Neural progenitor cell (in vitro differentiated cells): ENCODE data around the gene PPIL1. TPM values are rescaled to one million over a fixed set of nuclear protein-coding genes. Genes with fewer than 3 reads are reported as not detected.

ENCODE experiments used
- DNase-seq: peaks from one replicate; pipeline ENCODE4 v3.0.0-alpha.2; 2016; ENCODE audit warnings: low spot score
- H2AFZ ChIP-seq: fragments of 200-600 bp; sonication (generic); replicated peaks from 2 replicates; pipeline ENCODE4 v1.6.1; 2016; ENCODE audit warnings: antibody characterized with exemption
- H3F3A ChIP-seq: fragments of 200-600 bp; sonication (generic); 2 replicates; pipeline ENCODE4 v1.6.1; 2016; ENCODE audit warnings: antibody characterized with exemption, low read depth
- H3K27ac ChIP-seq: fragments of 200-600 bp; sonication (generic); 2 replicates; pipeline ENCODE4 v1.5.1; 2016; ENCODE audit warnings: mild to moderate bottlenecking
- H3K27me3 ChIP-seq: fragments of 200-600 bp; sonication (generic); 2 replicates; pipeline ENCODE4 v1.6.1; 2016; ENCODE audit warnings: mild to moderate bottlenecking, moderate library complexity
- H3K36me3 ChIP-seq: fragments of 200-600 bp; sonication (generic); 2 replicates; pipeline ENCODE4 v1.5.1; 2016
- H3K4me1 ChIP-seq: fragments of 200-600 bp; sonication (generic); 2 replicates; pipeline ENCODE4 v1.6.1; 2016; ENCODE audit warnings: mixed run types
- H3K4me2 ChIP-seq: fragments of 200-600 bp; sonication (generic); 2 replicates; pipeline ENCODE4 v1.6.1; 2016
- H3K4me3 ChIP-seq: fragments of 200-600 bp; sonication (generic); 2 replicates; pipeline ENCODE4 v1.5.1; 2016
- H3K79me2 ChIP-seq: fragments of 200-600 bp; sonication (generic); 2 replicates; pipeline ENCODE4 v1.6.1; 2016; ENCODE audit warnings: low read depth
- H3K9ac ChIP-seq: fragments of 200-600 bp; sonication (generic); 2 replicates; pipeline ENCODE4 v1.6.1; 2016
- H3K9me3 ChIP-seq: fragments of 200-600 bp; sonication (generic); 2 replicates; pipeline ENCODE4 v1.5.1; 2016; ENCODE audit warnings: low read depth
- H4K20me1 ChIP-seq: fragments of 200-600 bp; sonication (generic); 2 replicates; pipeline ENCODE4 v1.6.1; 2016; ENCODE audit warnings: low read depth
- H3K27ac Mint-ChIP-seq: 3 replicates; pipeline ENCODE4 v1.8.0; 2021; ENCODE audit warnings: mixed read lengths
- H3K27me3 Mint-ChIP-seq: 2 replicates; pipeline ENCODE4 v1.8.0; 2022; ENCODE audit warnings: low read depth, mild to moderate bottlenecking, inconsistent platforms, moderate library complexity, mixed read lengths; ENCODE audit not compliant: insufficient read depth
- H3K36me3 Mint-ChIP-seq: 3 replicates; pipeline ENCODE4 v1.8.0; 2021; ENCODE audit warnings: mixed read lengths
- H3K4me1 Mint-ChIP-seq: 3 replicates; pipeline ENCODE4 v1.8.0; 2021; ENCODE audit warnings: mixed read lengths
- H3K4me3 Mint-ChIP-seq: 3 replicates; pipeline ENCODE4 v1.8.0; 2021; ENCODE audit warnings: mild to moderate bottlenecking, moderate library complexity, mixed read lengths
- H3K9me3 Mint-ChIP-seq: 3 replicates; pipeline ENCODE4 v1.8.0; 2020; ENCODE audit warnings: mixed read lengths
- EZH2 ChIP-seq: fragments of 200-600 bp; sonication (generic); IDR thresholded peaks from 2 replicates; pipeline ENCODE4 v1.6.1; 2017; ENCODE audit warnings: antibody characterized with exemption, mild to moderate bottlenecking, moderate library complexity
- EZH2phosphoT487 ChIP-seq: fragments of 200-600 bp; sonication (generic); IDR thresholded peaks from 2 replicates; pipeline ENCODE4 v1.6.1; 2017; ENCODE audit warnings: antibody characterized with exemption
- total RNA-seq: library from RNA; depleted of rRNA; stranded (reverse); fragments of >200 nt; gene quantifications from 2 replicates; pipeline ENCODE4 v1.2.3, GENCODE V29; 2015; ENCODE audit warnings: low replicate concordance
- TF ChIP-seq, protein P1 (sequence below): fragments of 200-600 bp; sonication (generic); IDR thresholded peaks from 2 replicates; pipeline ENCODE4 v1.5.1; 2017; ENCODE audit warnings: antibody characterized with exemption, mild to moderate bottlenecking

PPIL1 gene
- total RNA-seq: 81.6 and 93.1 TPM in 2 replicates

DNA sequence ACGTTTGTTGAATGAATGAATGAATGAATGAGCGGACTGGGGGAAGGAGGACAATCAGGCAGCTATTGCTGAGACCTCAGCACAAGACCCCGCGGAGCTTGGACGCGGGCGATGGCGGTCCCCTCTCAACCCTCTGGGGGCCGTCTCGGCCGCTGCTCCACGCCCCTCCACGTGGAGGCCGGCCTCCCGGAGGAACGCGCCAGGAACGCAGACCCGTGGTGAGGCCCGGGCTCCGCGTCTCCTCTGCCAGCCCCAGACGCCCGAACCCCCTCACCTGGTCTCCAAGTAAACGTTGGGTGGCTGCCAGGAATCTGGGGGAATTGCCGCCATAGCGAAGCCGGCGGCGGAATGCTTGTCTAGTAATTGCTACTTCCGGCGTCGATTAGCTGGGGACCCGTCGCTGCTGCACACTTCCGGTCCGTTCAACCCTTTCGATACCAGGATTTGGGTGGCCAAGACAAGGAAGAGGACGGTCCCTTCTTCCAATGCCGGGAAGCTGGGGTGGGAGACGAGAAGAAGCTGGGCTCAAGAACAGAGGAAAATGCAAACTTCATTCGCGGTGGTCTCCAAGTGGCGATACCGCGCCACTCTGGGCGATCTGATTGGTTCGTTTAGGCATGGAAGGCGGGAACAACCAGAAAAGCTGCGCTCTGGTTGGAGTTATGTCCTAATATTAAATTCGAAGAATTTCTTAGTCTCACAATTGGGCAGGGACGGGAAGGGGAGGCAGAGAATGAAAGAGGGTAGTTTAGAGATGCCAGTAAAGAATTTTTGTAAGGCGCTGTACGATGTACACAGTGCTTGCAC lies at the start of gene PPIL1:
Gene PPIL1 (minus strand): TSS at position 361 of the 807 bp plus-strand sequence. CDS start 31 bp downstream, at position 330.
- Histone ChIP-seq H3K36me3 (peaks cover 6% of the 10 kb centered on the region), H2AFZ (peak within 1 kb of the TSS; percentile 98), H3K79me2 (peaks cover 49% of the 10 kb centered on the region), H3K4me1 (peaks cover 8% of the 10 kb centered on the region), H3K9ac (peak within 1 kb of the TSS; percentile 92), H3K9me3 (no peaks in the 10 kb centered on the region), H4K20me1 (no peaks in the 10 kb centered on the region), H3K4me3 (peak within 1 kb of the TSS; percentile 84), H3K27me3 (peaks cover 13% of the 10 kb centered on the region), H3K27ac (peak within 1 kb of the TSS; percentile 95), H3K4me2 (peak within 1 kb of the TSS; percentile 92), H3F3A (peaks cover 19% of the 10 kb centered on the region)
- peaks cover 4% of the 10 kb centered on the region for H3K36me3 Mint-ChIP-seq
- peak within 1 kb of the TSS; percentile 98 for H3K4me3 Mint-ChIP-seq
- no peaks in the 10 kb centered on the region for H3K9me3 Mint-ChIP-seq
- H3K4me1 Mint-ChIP-seq: peaks cover 27% of the 10 kb centered on the region
- no peak for TF ChIP-seq EZH2phosphoT487
- TF ChIP-seq, protein P1, sequence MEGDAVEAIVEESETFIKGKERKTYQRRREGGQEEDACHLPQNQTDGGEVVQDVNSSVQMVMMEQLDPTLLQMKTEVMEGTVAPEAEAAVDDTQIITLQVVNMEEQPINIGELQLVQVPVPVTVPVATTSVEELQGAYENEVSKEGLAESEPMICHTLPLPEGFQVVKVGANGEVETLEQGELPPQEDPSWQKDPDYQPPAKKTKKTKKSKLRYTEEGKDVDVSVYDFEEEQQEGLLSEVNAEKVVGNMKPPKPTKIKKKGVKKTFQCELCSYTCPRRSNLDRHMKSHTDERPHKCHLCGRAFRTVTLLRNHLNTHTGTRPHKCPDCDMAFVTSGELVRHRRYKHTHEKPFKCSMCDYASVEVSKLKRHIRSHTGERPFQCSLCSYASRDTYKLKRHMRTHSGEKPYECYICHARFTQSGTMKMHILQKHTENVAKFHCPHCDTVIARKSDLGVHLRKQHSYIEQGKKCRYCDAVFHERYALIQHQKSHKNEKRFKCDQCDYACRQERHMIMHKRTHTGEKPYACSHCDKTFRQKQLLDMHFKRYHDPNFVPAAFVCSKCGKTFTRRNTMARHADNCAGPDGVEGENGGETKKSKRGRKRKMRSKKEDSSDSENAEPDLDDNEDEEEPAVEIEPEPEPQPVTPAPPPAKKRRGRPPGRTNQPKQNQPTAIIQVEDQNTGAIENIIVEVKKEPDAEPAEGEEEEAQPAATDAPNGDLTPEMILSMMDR: peak; percentile 8
- peak; percentile 91 for DNase-seq
- H3K27ac Mint-ChIP-seq: peak within 1 kb of the TSS; percentile 100
- no peaks in the 10 kb centered on the region for H3K27me3 Mint-ChIP-seq

DNA sequence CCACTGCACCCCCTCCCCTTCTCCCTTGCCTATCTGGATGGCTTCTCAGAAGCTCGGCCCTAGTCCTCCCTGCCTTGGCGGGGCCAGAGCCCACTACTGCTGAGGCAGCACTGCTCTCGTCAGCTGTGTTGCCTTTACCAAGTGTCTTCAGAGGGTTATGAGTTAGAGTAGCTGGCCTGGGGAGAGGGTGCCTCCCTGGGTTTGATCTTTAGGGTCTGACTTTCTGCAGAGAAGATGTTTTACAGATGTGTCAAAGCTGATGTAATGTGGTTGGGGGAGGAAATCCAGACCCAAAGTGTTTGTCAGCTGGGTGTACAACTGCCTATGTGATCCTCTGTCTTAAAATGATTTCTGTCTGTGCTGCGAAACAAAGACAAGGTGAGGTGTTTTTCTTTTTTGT lies 49.5 kb upstream of the PPIL1 start:
- peaks cover 6% of the 10 kb centered on the region for H3K4me1 Mint-ChIP-seq
- H3K27ac ChIP-seq: no peak overlapping the region
- no peak overlapping the region for H2AFZ ChIP-seq
- H3K36me3 Mint-ChIP-seq: peaks cover 10% of the 10 kb centered on the region
- H3K9me3 Mint-ChIP-seq: no peaks in the 10 kb centered on the region
- no peaks in the 10 kb centered on the region for H3K27me3 ChIP-seq
- no peaks in the 10 kb centered on the region for H3F3A ChIP-seq
- no peak overlapping the region for H3K27ac Mint-ChIP-seq
- H3K9ac ChIP-seq: no peak overlapping the region
- no peak overlapping the region for H3K4me2 ChIP-seq
- no peaks in the 10 kb centered on the region for H3K9me3 ChIP-seq
- no peak overlapping the region for H3K4me3 Mint-ChIP-seq
- H3K36me3 ChIP-seq: no peaks in the 10 kb centered on the region
- DNase-seq: no peak
- TF ChIP-seq EZH2: no peak
- no peak overlapping the region for H3K4me3 ChIP-seq
- H3K27me3 Mint-ChIP-seq: peaks cover 4% of the 10 kb centered on the region
- H3K4me1 ChIP-seq: no peaks in the 10 kb centered on the region
- no peaks in the 10 kb centered on the region for H3K79me2 ChIP-seq
- no peaks in the 10 kb centered on the region for H4K20me1 ChIP-seq

DNA sequence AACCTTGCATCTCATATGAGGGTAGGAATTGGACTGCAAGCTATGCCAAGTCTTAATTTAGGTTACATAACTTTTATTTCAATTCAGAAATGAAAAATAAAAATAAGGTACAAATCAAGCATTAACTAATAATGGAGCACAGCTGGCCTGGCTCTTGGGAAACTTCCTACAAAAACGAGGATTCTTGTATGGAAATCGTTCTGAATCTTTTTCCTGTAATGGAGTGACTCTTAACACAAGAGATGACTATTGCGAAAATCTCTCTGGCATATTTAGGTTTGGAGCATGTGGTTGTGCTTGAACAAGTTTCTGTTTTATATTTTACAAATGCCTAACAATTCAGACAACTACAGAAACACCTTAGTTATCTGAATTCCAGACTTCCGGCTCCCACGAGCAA lies 45.9 kb upstream of the PPIL1 start:
- Mint-ChIP-seq H3K4me3 (no peak overlapping the region), H3K9me3 (no peaks in the 10 kb centered on the region), H3K27me3 (peaks cover 2% of the 10 kb centered on the region), H3K36me3 (peaks cover 10% of the 10 kb centered on the region), H3K27ac (no peak overlapping the region), H3K4me1 (no peaks in the 10 kb centered on the region)
- no peaks in the 10 kb centered on the region for H3K9me3 ChIP-seq
- H3K79me2 ChIP-seq: no peaks in the 10 kb centered on the region
- H3K27me3 ChIP-seq: no peaks in the 10 kb centered on the region
- no peaks in the 10 kb centered on the region for H3F3A ChIP-seq
- TF ChIP-seq, protein P1: no peak
- TF ChIP-seq EZH2 (no peak), EZH2phosphoT487 (no peak)
- H3K9ac ChIP-seq: no peak overlapping the region
- no peak overlapping the region for H2AFZ ChIP-seq
- DNase-seq: no peak
- no peak overlapping the region for H3K27ac ChIP-seq
- H3K4me3 ChIP-seq: no peak overlapping the region
- H3K36me3 ChIP-seq: no peaks in the 10 kb centered on the region
- no peak overlapping the region for H3K4me2 ChIP-seq
- H4K20me1 ChIP-seq: no peaks in the 10 kb centered on the region
- no peaks in the 10 kb centered on the region for H3K4me1 ChIP-seq

DNA sequence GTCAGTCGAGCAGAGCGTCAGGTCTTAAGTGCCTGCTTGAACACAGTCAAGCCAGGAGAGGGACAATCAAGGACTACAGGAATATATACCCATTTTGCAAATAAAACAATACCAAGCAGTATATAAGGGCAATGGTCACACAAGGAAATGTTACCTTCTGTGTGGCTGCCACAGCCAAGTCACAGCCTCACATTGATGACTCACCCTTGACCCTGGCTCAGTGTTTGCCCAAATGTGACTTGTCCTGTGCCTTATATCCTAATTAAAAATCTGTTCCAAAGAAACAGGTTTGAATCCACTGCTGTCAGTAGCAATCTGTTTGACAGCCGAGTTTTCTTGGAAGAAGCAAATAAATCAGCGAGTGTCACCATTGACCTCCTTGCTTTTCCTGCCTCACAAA lies 45.4 kb upstream of the PPIL1 start:
- Mint-ChIP-seq H3K9me3 (no peaks in the 10 kb centered on the region), H3K27ac (no peak overlapping the region), H3K36me3 (peaks cover 12% of the 10 kb centered on the region), H3K4me3 (no peak overlapping the region), H3K4me1 (no peaks in the 10 kb centered on the region), H3K27me3 (peaks cover 2% of the 10 kb centered on the region)
- Histone ChIP-seq H3K27ac (no peak overlapping the region), H3K4me3 (no peak overlapping the region), H3F3A (no peaks in the 10 kb centered on the region), H3K27me3 (no peaks in the 10 kb centered on the region), H3K9me3 (no peaks in the 10 kb centered on the region), H3K4me1 (no peaks in the 10 kb centered on the region), H3K36me3 (no peaks in the 10 kb centered on the region), H3K4me2 (no peak overlapping the region), H4K20me1 (no peaks in the 10 kb centered on the region), H3K9ac (no peak overlapping the region), H3K79me2 (no peaks in the 10 kb centered on the region), H2AFZ (no peak overlapping the region)
- DNase-seq: no peak
- TF ChIP-seq, protein P1: no peak
- TF ChIP-seq EZH2phosphoT487 (no peak), EZH2 (no peak)
